Keratinocyte (primary cell): ENCODE measurements around the gene HPCAL1. TPM values are rescaled to one million over a fixed set of nuclear protein-coding genes. Genes with fewer than 3 reads are reported as not detected.

Experiments used
- DNase-seq: peaks from one replicate; pipeline ENCODE4 v3.0.0-alpha.2; 2011; ENCODE audit warnings: low read depth, missing footprints, low spot score
- FAIRE-seq: peaks from 2 replicates; lab custom pipeline; 2011; peaks lifted over from hg19 to GRCh38; lab: Jason Lieb, UNC
- H2AFZ ChIP-seq: 2 replicates; pipeline ENCODE4 v1.6.0; 2012; ENCODE audit warnings: low read length, control low read depth, inconsistent platforms; ENCODE audit not compliant: control insufficient read depth
- H3K27ac ChIP-seq: 2 replicates; pipeline ENCODE4 v1.5.1; 2011; ENCODE audit warnings: low read length; ENCODE audit not compliant: control insufficient read depth, insufficient read depth
- H3K27me3 ChIP-seq: 3 replicates; pipeline ENCODE4 v1.6.0; 2011; ENCODE audit warnings: low read length; ENCODE audit not compliant: control insufficient read depth, insufficient read depth; ENCODE audit errors: extremely low read depth
- H3K36me3 ChIP-seq, 2 experiments: 2 replicates in 1 of 2; 3 replicates in 1 of 2; pipeline ENCODE4 v1.5.1; 2011; ENCODE audit warnings: low read length in 2 of 2, mild to moderate bottlenecking in 1 of 2; ENCODE audit not compliant: control insufficient read depth in 2 of 2, insufficient read depth in 2 of 2; ENCODE audit errors: extremely low read depth in 1 of 2
- H3K4me1 ChIP-seq: 3 replicates; pipeline ENCODE4 v1.5.1; 2011; ENCODE audit warnings: low read length; ENCODE audit not compliant: control insufficient read depth, insufficient read depth; ENCODE audit errors: extremely low read depth
- H3K4me2 ChIP-seq: 3 replicates; pipeline ENCODE4 v1.6.0; 2011; ENCODE audit warnings: low read depth, low read length; ENCODE audit not compliant: control insufficient read depth, insufficient read depth; ENCODE audit errors: extremely low read depth
- H3K4me3 ChIP-seq, 3 experiments: fragments of 200-600 bp in 1 of 3; sonication (generic) in 1 of 3; 2 replicates in 2 of 3; 3 replicates in 1 of 3; pipeline ENCODE4 v1.5.1; 2011 to 2016; ENCODE audit warnings: low read length in 3 of 3, mild to moderate bottlenecking in 3 of 3, control low read depth in 2 of 3, inconsistent platforms in 1 of 3, low read depth in 1 of 3, mixed read lengths in 1 of 3, mixed run types in 1 of 3, moderate library complexity in 1 of 3; ENCODE audit not compliant: control insufficient read depth in 2 of 3, insufficient read depth in 2 of 3; ENCODE audit errors: extremely low read depth in 1 of 3
- H3K79me2 ChIP-seq: 2 replicates; pipeline ENCODE4 v1.6.0; 2012; ENCODE audit warnings: low read length; ENCODE audit not compliant: control insufficient read depth, insufficient read depth
- H3K9ac ChIP-seq: 3 replicates; pipeline ENCODE4 v1.6.0; 2011; ENCODE audit warnings: low read length; ENCODE audit not compliant: control insufficient read depth, insufficient read depth; ENCODE audit errors: extremely low read depth
- H3K9me1 ChIP-seq: 3 replicates; pipeline ENCODE4 v1.6.0; 2011; ENCODE audit warnings: low read length; ENCODE audit not compliant: control insufficient read depth, insufficient read depth; ENCODE audit errors: extremely low read depth
- H3K9me3 ChIP-seq: 2 replicates; pipeline ENCODE4 v1.5.1; 2012; ENCODE audit warnings: low read depth, low read length; ENCODE audit not compliant: control insufficient read depth
- H4K20me1 ChIP-seq: 3 replicates; pipeline ENCODE4 v1.6.0; 2011; ENCODE audit warnings: low read length; ENCODE audit not compliant: control insufficient read depth, insufficient read depth; ENCODE audit errors: extremely low read depth
- CTCF ChIP-seq, 3 experiments: IDR thresholded peaks in 1 of 3; conservative IDR thresholded peaks in 1 of 3; optimal IDR thresholded peaks in 1 of 3; 2 replicates in 2 of 3; 3 replicates in 1 of 3; pipeline versions ENCODE3 to v1.5.1; 2011; ENCODE audit warnings: low read length in 3 of 3, mild to moderate bottlenecking in 3 of 3, moderate library complexity in 2 of 3, control low read depth in 1 of 3, inconsistent platforms in 1 of 3; ENCODE audit not compliant: insufficient read depth in 2 of 3; ENCODE audit errors: extremely low read depth in 1 of 3
- EZH2 ChIP-seq: IDR thresholded peaks from one replicate; pipeline ENCODE4 v1.6.1; 2012; ENCODE audit warnings: inconsistent platforms, mild to moderate bottlenecking, low read length, moderate library complexity
- dilution Hi-C: fragments of 300-500 bp; cut with MboI; formaldehyde crosslinking; loops from one replicate; pipeline ENCODE4 v1.7.0; 2020; ENCODE audit warnings: low sequenced_read_pairs; ENCODE audit not compliant: extremely low pct_ligation_motif_present
- polyA plus RNA-seq, 5 experiments: library from polyadenylated mRNA; depleted of rRNA in 3 of 5; stranded (reverse) in 3 of 5; stranded (forward) in 1 of 5; unstranded in 1 of 5; fragments of >200 nt; gene quantifications; 1 replicate in 1 of 5; 2 replicates in 3 of 5; 3 replicates in 1 of 5; pipeline versions ENCODE4 v1.2.1 to v1.2.3, GENCODE V29; 2011 to 2012; ENCODE audit warnings: missing spikeins in 2 of 5, low read depth in 1 of 5, low replicate concordance in 1 of 5

HPCAL1 gene
- polyA plus RNA-seq, 1 donor (not counting 4 experiments of a cell fraction or from before 2014, with no cell fraction given) = 18.0 TPM

DNA sequence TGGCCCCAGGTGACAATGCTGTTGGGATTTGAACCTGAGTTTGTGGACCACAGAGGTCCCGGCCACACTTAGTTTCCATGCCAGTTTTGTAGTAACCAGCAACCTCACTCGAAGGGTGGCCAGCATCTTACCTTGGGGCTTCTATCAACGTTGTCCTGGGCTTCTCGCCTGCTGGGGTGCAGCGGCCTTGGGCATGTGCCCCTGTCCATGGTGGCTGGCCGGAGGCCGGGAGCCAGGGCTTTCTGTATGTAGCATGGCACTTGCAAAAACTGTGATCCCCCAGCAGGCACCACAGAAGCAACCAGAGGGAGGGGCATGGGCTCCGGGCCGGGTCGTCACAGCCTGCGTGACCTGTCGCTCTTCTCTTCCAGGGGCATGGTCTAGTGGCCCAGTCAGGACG is 93.8 kb downstream of the HPCAL1 start:
- DNase-seq = no peak
- no peak overlapping the region for H3K4me3 ChIP-seq
- H3K9me1 ChIP-seq = peaks cover 3% of the 10 kb centered on the region
- peaks cover 4% of the 10 kb centered on the region for H3K79me2 ChIP-seq
- H3K9ac ChIP-seq = no peak overlapping the region
- no peaks in the 10 kb centered on the region for H4K20me1 ChIP-seq
- no peak overlapping the region for H3K27ac ChIP-seq
- no peak overlapping the region for H2AFZ ChIP-seq
- TF ChIP-seq CTCF (optimal IDR thresholded peaks at IDR 0.05 in 1 of 3, IDR thresholded peaks at IDR 0.05 in 1 of 3, conservative IDR thresholded peaks at IDR 0.05 in 1 of 3; ENCODE audit: extremely low read depth in 1 of 3, insufficient read depth in 2 of 3, low read length in 3 of 3) (no peak), EZH2 (no peak)
- H3K4me1 ChIP-seq = peaks cover 14% of the 10 kb centered on the region
- no peak for FAIRE-seq
- H3K27me3 ChIP-seq = no peaks in the 10 kb centered on the region
- H3K4me2 ChIP-seq = no peak overlapping the region
- peaks cover 4 to 9% of the 10 kb centered on the region in 2 experiments for H3K36me3 ChIP-seq
- H3K9me3 ChIP-seq = no peaks in the 10 kb centered on the region
- dilution Hi-C loops = no loop called here

GRCh38 chr2:10397297-10397875 is 94.7 kb downstream of the HPCAL1 start:
- peaks cover 4% of the 10 kb centered on the region for H3K79me2 ChIP-seq

More at GRCh38 chr2:10397297-10397875, 94.7 kb downstream of the HPCAL1 start:
- TF ChIP-seq CTCF (optimal IDR thresholded peaks at IDR 0.05 in 1 of 3, IDR thresholded peaks at IDR 0.05 in 1 of 3, conservative IDR thresholded peaks at IDR 0.05 in 1 of 3; ENCODE audit: extremely low read depth in 1 of 3, insufficient read depth in 2 of 3, low read length in 3 of 3) (no peak), EZH2 (no peak)
- no peak overlapping the region for H2AFZ ChIP-seq
- no peaks in the 10 kb centered on the region for H4K20me1 ChIP-seq
- no peaks in the 10 kb centered on the region for H3K9me3 ChIP-seq
- no peak overlapping the region for H3K27ac ChIP-seq
- H3K9ac ChIP-seq = no peak overlapping the region
- H3K4me3 ChIP-seq = no peak overlapping the region
- H3K27me3 ChIP-seq = no peaks in the 10 kb centered on the region
- no peak for DNase-seq
- H3K4me2 ChIP-seq = no peak overlapping the region
- dilution Hi-C loops = no loop called here
- peaks cover 3% of the 10 kb centered on the region for H3K9me1 ChIP-seq
- peaks cover 4 to 10% of the 10 kb centered on the region in 2 experiments for H3K36me3 ChIP-seq
- FAIRE-seq = no peak
- H3K4me1 ChIP-seq = peaks cover 17% of the 10 kb centered on the region
